Endothelial cell of umbilical vein (primary cell): ENCODE data around the gene SORT1. TPM values are rescaled to one million over a fixed set of nuclear protein-coding genes. Genes with fewer than 3 reads are reported as not detected.

Experiments used
- BruUV-seq: library from RNA; stranded (reverse); fragments of 400-500 nt; replicated peaks from 2 replicates; lab custom pipeline; 2021; lab: Mats Ljungman, UMichigan
- CTCF ChIA-PET: fragments of 300-600, 350-600 bp; sonication (Branson Sonifier 250); formaldehyde crosslinking; loops from one replicate; lab custom pipeline; 2021; ENCODE audit warnings: antibody characterized with exemption, inconsistent platforms; lab: Charles Lee
- POLR2A ChIA-PET: fragments of 300-600, 350-600 bp; sonication (Branson Sonifier 250); formaldehyde crosslinking; loops from one replicate; lab custom pipeline; 2021; ENCODE audit warnings: antibody characterized with exemption, inconsistent platforms; lab: Charles Lee
- DNase-seq: peaks from one replicate; pipeline ENCODE4 v3.0.0-alpha.2; 2011; ENCODE audit warnings: low read depth, low spot score
- FAIRE-seq: peaks from 2 replicates; lab custom pipeline; 2011; peaks lifted over from hg19 to GRCh38; lab: Jason Lieb, UNC
- H2AFZ ChIP-seq: 2 replicates; pipeline ENCODE4 v1.6.0; 2012; ENCODE audit warnings: low read depth, low read length, control low read depth, inconsistent platforms
- H3K27ac ChIP-seq: 2 replicates; pipeline ENCODE4 v1.5.1; 2011; ENCODE audit warnings: low read depth, mild to moderate bottlenecking, control low read depth, low read length, moderate library complexity; ENCODE audit not compliant: insufficient read depth
- H3K27me3 ChIP-seq, 2 experiments: 2 replicates each; pipeline versions ENCODE4 v1.6.0 to v1.6.1; 2011; ENCODE audit warnings: low read length in 2 of 2, mixed read lengths in 1 of 2; ENCODE audit not compliant: control insufficient read depth in 2 of 2, insufficient read depth in 2 of 2
- H3K36me3 ChIP-seq, 2 experiments: 2 replicates in 1 of 2; 3 replicates in 1 of 2; pipeline ENCODE4 v1.5.1; 2011; ENCODE audit warnings: low read length in 2 of 2, mild to moderate bottlenecking in 1 of 2, moderate library complexity in 1 of 2; ENCODE audit not compliant: control insufficient read depth in 2 of 2, insufficient read depth in 2 of 2; ENCODE audit errors: extremely low read depth in 1 of 2
- H3K4me1 ChIP-seq: 3 replicates; pipeline ENCODE4 v1.5.1; 2011; ENCODE audit warnings: mild to moderate bottlenecking, low read length; ENCODE audit not compliant: control insufficient read depth, insufficient read depth; ENCODE audit errors: extremely low read depth
- H3K4me2 ChIP-seq: 2 replicates; pipeline ENCODE4 v1.6.1; 2011; ENCODE audit warnings: low read length, control low read depth, mixed read lengths; ENCODE audit not compliant: insufficient read depth
- H3K4me3 ChIP-seq, 3 experiments: fragments of 200-600 bp in 1 of 3; sonication (generic), shearing (Covaris generic) in 1 of 3; replicated peaks in 1 of 3; 2 replicates each; pipeline ENCODE4 v1.5.1; 2011 to 2016; ENCODE audit warnings: control low read depth in 3 of 3, low read length in 3 of 3, mild to moderate bottlenecking in 2 of 3, inconsistent platforms in 1 of 3, low read depth in 1 of 3, moderate library complexity in 1 of 3; ENCODE audit not compliant: insufficient read depth in 1 of 3
- H3K79me2 ChIP-seq: 2 replicates; pipeline ENCODE4 v1.6.0; 2012; ENCODE audit warnings: low read length, inconsistent platforms; ENCODE audit not compliant: control insufficient read depth, insufficient read depth
- H3K9ac ChIP-seq: replicated peaks from 2 replicates; pipeline ENCODE3; 2011; ENCODE audit warnings: low read length, control low read depth; ENCODE audit not compliant: insufficient read depth; ENCODE audit errors: extremely low read depth
- H3K9me1 ChIP-seq: replicated peaks from 3 replicates; pipeline ENCODE4 v1.6.0; 2011; ENCODE audit warnings: mild to moderate bottlenecking, low read length; ENCODE audit not compliant: control insufficient read depth, insufficient read depth; ENCODE audit errors: extremely low read depth
- H3K9me3 ChIP-seq: replicated peaks from 2 replicates; pipeline ENCODE4 v1.5.1; 2012; ENCODE audit warnings: low read length, inconsistent platforms; ENCODE audit not compliant: control insufficient read depth, insufficient read depth
- H4K20me1 ChIP-seq: replicated peaks from 2 replicates; pipeline ENCODE3; 2011; ENCODE audit warnings: mild to moderate bottlenecking, low read length; ENCODE audit not compliant: control insufficient read depth, insufficient read depth; ENCODE audit errors: extremely low read depth
- MYC ChIP-seq: IDR thresholded peaks from one replicate; pipeline ENCODE4 v1.6.1; 2011; ENCODE audit warnings: mild to moderate bottlenecking, low read depth, low read length
- dilution Hi-C: fragments of 300-500 bp; cut with MboI; formaldehyde crosslinking; loops from one replicate; pipeline ENCODE4 v1.15.0; 2019; ENCODE audit warnings: low sequenced_read_pairs; ENCODE audit not compliant: extremely low pct_ligation_motif_present
- intact Hi-C: fragments of 100-400 bp; cut with micrococcal nuclease; formaldehyde crosslinking; loops from one replicate; pipeline ENCODE4 v1.10.0; 2022
- polyA plus RNA-seq, 4 experiments: library from polyadenylated mRNA; depleted of rRNA in 3 of 4; stranded (reverse) in 3 of 4; unstranded in 1 of 4; fragments of >200 nt; gene quantifications; 2 replicates each; pipeline versions ENCODE4 v1.2.1 to v1.2.3, GENCODE V29; 2011 to 2012; ENCODE audit warnings: missing spikeins in 1 of 4
- total RNA-seq: library from RNA; stranded (reverse); gene quantifications from 2 replicates; pipeline ENCODE4 v1.2.3, GENCODE V29; 2021
- TF ChIP-seq, protein P1 (sequence below), 2 donors: IDR thresholded peaks; 1 replicate in 1 of 2; 2 replicates in 1 of 2; pipeline ENCODE4 v1.5.1; 2011; ENCODE audit warnings: low read length in 2 of 2, mild to moderate bottlenecking in 2 of 2, moderate library complexity in 2 of 2, control low read depth in 1 of 2, inconsistent platforms in 1 of 2, low read depth in 1 of 2; ENCODE audit not compliant: insufficient read depth in 1 of 2; ENCODE audit errors: extremely low read depth in 1 of 2

The SORT1 gene
- total and polyA plus RNA-seq, 2 donors (not counting 3 experiments of a cell fraction or from before 2014, with no cell fraction given) = 6.8 to 17.8 TPM

DNA sequence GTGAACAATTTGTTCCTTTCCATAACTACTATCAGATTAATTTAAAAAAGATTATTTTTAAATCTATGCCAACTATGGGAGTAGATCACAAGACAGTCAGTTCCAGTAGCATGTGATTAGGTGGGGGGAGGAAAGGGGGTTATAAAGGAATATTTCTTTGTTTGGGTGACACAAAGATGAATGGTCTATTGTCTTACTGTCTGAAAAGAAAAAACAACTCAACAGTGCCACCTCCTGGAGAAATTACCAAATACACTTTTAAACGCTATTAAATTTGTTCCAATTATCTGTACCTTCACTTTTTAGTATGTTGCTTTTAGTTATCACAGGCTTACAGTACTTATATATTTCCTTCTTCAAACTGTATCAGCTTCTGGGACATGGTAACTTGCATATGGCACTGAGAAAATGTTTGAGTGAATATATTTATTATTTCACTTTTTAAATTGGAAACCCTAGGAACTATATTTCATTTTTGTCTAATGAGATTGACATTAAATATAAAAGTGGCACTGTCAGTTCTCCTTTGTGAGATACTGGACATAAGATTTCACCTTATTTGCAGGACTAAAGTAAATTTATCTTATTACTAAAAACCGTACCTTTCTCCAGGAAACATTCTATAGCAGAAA lies 1.7 kb upstream of the SORT1 start:
- TF ChIP-seq, protein P1, sequence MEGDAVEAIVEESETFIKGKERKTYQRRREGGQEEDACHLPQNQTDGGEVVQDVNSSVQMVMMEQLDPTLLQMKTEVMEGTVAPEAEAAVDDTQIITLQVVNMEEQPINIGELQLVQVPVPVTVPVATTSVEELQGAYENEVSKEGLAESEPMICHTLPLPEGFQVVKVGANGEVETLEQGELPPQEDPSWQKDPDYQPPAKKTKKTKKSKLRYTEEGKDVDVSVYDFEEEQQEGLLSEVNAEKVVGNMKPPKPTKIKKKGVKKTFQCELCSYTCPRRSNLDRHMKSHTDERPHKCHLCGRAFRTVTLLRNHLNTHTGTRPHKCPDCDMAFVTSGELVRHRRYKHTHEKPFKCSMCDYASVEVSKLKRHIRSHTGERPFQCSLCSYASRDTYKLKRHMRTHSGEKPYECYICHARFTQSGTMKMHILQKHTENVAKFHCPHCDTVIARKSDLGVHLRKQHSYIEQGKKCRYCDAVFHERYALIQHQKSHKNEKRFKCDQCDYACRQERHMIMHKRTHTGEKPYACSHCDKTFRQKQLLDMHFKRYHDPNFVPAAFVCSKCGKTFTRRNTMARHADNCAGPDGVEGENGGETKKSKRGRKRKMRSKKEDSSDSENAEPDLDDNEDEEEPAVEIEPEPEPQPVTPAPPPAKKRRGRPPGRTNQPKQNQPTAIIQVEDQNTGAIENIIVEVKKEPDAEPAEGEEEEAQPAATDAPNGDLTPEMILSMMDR (IDR thresholded peaks at IDR 0.05; ENCODE audit: extremely low read depth in 1 of 2, insufficient read depth in 1 of 2, low read depth in 1 of 2, low read length in 2 of 2) = peak in 1 of 2 donors; percentile 27
- TF ChIP-seq MYC = no peak
- Histone ChIP-seq H3K27me3 (peaks cover 13 to 16% of the 10 kb centered on the region in 2 experiments), H3K9ac (no peak overlapping the region), H3K36me3 (peaks cover 5 to 7% of the 10 kb centered on the region in 2 experiments), H3K4me2 (no peak overlapping the region), H2AFZ (no peak overlapping the region), H3K4me1 (peaks cover 9% of the 10 kb centered on the region), H3K27ac (no peak overlapping the region), H3K9me3 (no peaks in the 10 kb centered on the region), H3K9me1 (no peaks in the 10 kb centered on the region), H4K20me1 (no peaks in the 10 kb centered on the region), H3K79me2 (no peaks in the 10 kb centered on the region), H3K4me3 (no peak overlapping the region)
- intact Hi-C loops = loop anchor here (1.0 to 5.0 kb wide), 6 partner anchors 27 to 567 kb away; partner anchors contain the start of gene PSMA5
- FAIRE-seq (peak; percentile 61), DNase-seq (peak; percentile 83)
- ChIA-PET POLR2A (no interaction called here), CTCF (interaction anchor here (0.8 to 9.3 kb wide), 29 partner anchors 9 to 451 kb away, joined by 3 to 282 read pairs (median 4); partner anchors contain the start of genes CELSR2, PSRC1 and SARS1)
- BruUV-seq = no TSS peak
- dilution Hi-C loops = no loop called here
